H1 (cell line): ENCODE data around the gene ZNF799. TPM values are rescaled to one million over a fixed set of nuclear protein-coding genes. Genes with fewer than 3 reads are reported as not detected.
"Not testable (repeated sequence)": the region's sequence is repeated elsewhere in the genome, so short reads cannot be mapped to it uniquely, and the experiment has no call there.

Experiments
- CTCF ChIA-PET: fragments of 300-600 bp; sonication (Branson Sonifier 250); formaldehyde crosslinking; loops from one replicate; lab custom pipeline; 2021; ENCODE audit not compliant: partially characterized antibody; lab: Charles Lee
- POLR2A ChIA-PET: fragments of 300-600 bp; sonication (Branson Sonifier 250); formaldehyde crosslinking; loops from one replicate; lab custom pipeline; 2021; ENCODE audit warnings: inconsistent platforms; ENCODE audit not compliant: partially characterized antibody; lab: Charles Lee
- DNase-seq, 2 experiments: peaks; one replicate each; pipeline versions ENCODE4 v3.0.0 to v3.0.0-alpha.2; 2010 to 2022; ENCODE audit warnings: low spot score in 2 of 2, low read depth in 1 of 2, mixed read lengths in 1 of 2
- FAIRE-seq: peaks from 2 replicates; lab custom pipeline; 2011; peaks lifted over from hg19 to GRCh38; lab: Jason Lieb, UNC
- H2AFZ ChIP-seq: 2 replicates; pipeline ENCODE4 v1.8.1; 2012; ENCODE audit warnings: low read length, inconsistent platforms
- H2AK5ac ChIP-seq: 2 replicates; pipeline ENCODE4 v1.6.1; 2013; ENCODE audit warnings: low read depth, low read length
- H2BK120ac ChIP-seq: replicated peaks from 2 replicates; pipeline ENCODE3; 2013; ENCODE audit warnings: low read depth, low read length, inconsistent platforms
- H2BK12ac ChIP-seq: 2 replicates; pipeline ENCODE4 v1.6.1; 2013; ENCODE audit warnings: low read depth, low read length
- H2BK15ac ChIP-seq: 2 replicates; pipeline ENCODE4 v1.6.1; 2013; ENCODE audit warnings: low read length
- H2BK20ac ChIP-seq: 2 replicates; pipeline ENCODE4 v1.6.1; 2013; ENCODE audit warnings: low read length
- H2BK5ac ChIP-seq: 2 replicates; pipeline ENCODE4 v1.6.1; 2013; ENCODE audit warnings: low read depth, low read length
- H3K14ac ChIP-seq: 2 replicates; pipeline ENCODE4 v1.6.1; 2013; ENCODE audit warnings: inconsistent platforms; ENCODE audit not compliant: insufficient read length
- H3K18ac ChIP-seq: 2 replicates; pipeline ENCODE4 v1.6.1; 2013; ENCODE audit warnings: low read length; ENCODE audit errors: extremely low read depth
- H3K23ac ChIP-seq: 2 replicates; pipeline ENCODE4 v1.6.1; 2013; ENCODE audit warnings: inconsistent platforms; ENCODE audit not compliant: insufficient read length
- H3K23me2 ChIP-seq: 2 replicates; pipeline ENCODE4 v1.6.1; 2013; ENCODE audit warnings: low read depth, low read length
- H3K27ac ChIP-seq: 2 replicates; pipeline ENCODE4 v1.6.1; 2011; ENCODE audit warnings: low read depth, low read length, inconsistent platforms
- H3K27me3 ChIP-seq, 4 experiments: replicated peaks in 1 of 4; 1 replicate in 1 of 4; 2 replicates in 3 of 4; pipeline versions ENCODE4 v1.6.1 to v1.8.1; 2011 to 2013; ENCODE audit warnings: low read length in 3 of 4, mild to moderate bottlenecking in 3 of 4, inconsistent platforms in 2 of 4, mixed read lengths in 2 of 4, moderate library complexity in 1 of 4; ENCODE audit not compliant: control insufficient read depth in 3 of 4, insufficient read depth in 3 of 4; ENCODE audit errors: extremely low read depth in 1 of 4
- H3K36me3 ChIP-seq, 4 experiments: 2 replicates each; pipeline versions ENCODE4 v1.6.1 to v1.8.1; 2011 to 2013; ENCODE audit warnings: mild to moderate bottlenecking in 4 of 4, low read length in 3 of 4, moderate library complexity in 2 of 4, control low read depth in 1 of 4, inconsistent platforms in 1 of 4; ENCODE audit not compliant: insufficient read depth in 4 of 4, control insufficient read depth in 2 of 4
- H3K4ac ChIP-seq: replicated peaks from 2 replicates; pipeline ENCODE3; 2013; ENCODE audit warnings: low read length, low read depth, mixed read lengths, inconsistent platforms; ENCODE audit not compliant: insufficient read length
- H3K4me1 ChIP-seq, 4 experiments: replicated peaks in 1 of 4; 1 replicate in 1 of 4; 2 replicates in 3 of 4; pipeline versions ENCODE4 v1.6.1 to v1.8.1; 2011 to 2013; ENCODE audit warnings: low read length in 3 of 4, inconsistent platforms in 2 of 4, mixed read lengths in 1 of 4; ENCODE audit not compliant: insufficient read depth in 4 of 4, control insufficient read depth in 3 of 4
- H3K4me2 ChIP-seq, 2 experiments: 2 replicates each; pipeline versions ENCODE4 v1.6.1 to v1.8.1; 2011 to 2013; ENCODE audit warnings: low read depth in 2 of 2, low read length in 2 of 2, control low read depth in 1 of 2, inconsistent platforms in 1 of 2, mild to moderate bottlenecking in 1 of 2; ENCODE audit not compliant: insufficient read depth in 1 of 2
- H3K4me3 ChIP-seq, 4 experiments: fragments of 200-600, 300-600 bp in 1 of 4; sonication (generic), shearing (Covaris generic), sonication (Bioruptor Twin) in 1 of 4; 2 replicates each; pipeline versions ENCODE4 v1.5.1 to v1.8.1; 2011 to 2016; ENCODE audit warnings: low read length in 4 of 4, low read depth in 3 of 4, control low read depth in 2 of 4, inconsistent platforms in 2 of 4, mild to moderate bottlenecking in 2 of 4, mixed read lengths in 1 of 4, moderate library complexity in 1 of 4; ENCODE audit not compliant: insufficient read depth in 2 of 4; ENCODE audit errors: extremely low read depth in 1 of 4
- H3K56ac ChIP-seq: replicated peaks from 2 replicates; pipeline ENCODE3; 2013; ENCODE audit warnings: low read depth, mild to moderate bottlenecking, mixed read lengths, low read length, inconsistent platforms; ENCODE audit not compliant: insufficient read length
- H3K79me1 ChIP-seq: 2 replicates; pipeline ENCODE4 v1.6.1; 2013; ENCODE audit warnings: low read depth, low read length, control low read depth
- H3K79me2 ChIP-seq, 2 experiments: 2 replicates each; pipeline versions ENCODE4 v1.6.1 to v1.8.1; 2012 to 2013; ENCODE audit warnings: low read length in 2 of 2, mild to moderate bottlenecking in 2 of 2, inconsistent platforms in 1 of 2; ENCODE audit not compliant: insufficient read depth in 2 of 2, control insufficient read depth in 1 of 2
- H3K9ac ChIP-seq, 4 experiments: replicated peaks in 1 of 4; 1 replicate in 1 of 4; 2 replicates in 3 of 4; pipeline versions ENCODE4 v1.6.1 to v1.8.1; 2011 to 2013; ENCODE audit warnings: low read depth in 3 of 4, low read length in 3 of 4, control low read depth in 2 of 4, mild to moderate bottlenecking in 2 of 4, moderate library complexity in 2 of 4, inconsistent platforms in 1 of 4; ENCODE audit errors: extremely low read depth in 1 of 4
- H3K9me3 ChIP-seq, 2 experiments: 2 replicates each; pipeline versions ENCODE4 v1.6.1 to v1.8.1; 2012 to 2013; ENCODE audit warnings: mild to moderate bottlenecking in 2 of 2, moderate library complexity in 2 of 2, control low read depth in 1 of 2, inconsistent platforms in 1 of 2, low read depth in 1 of 2, low read length in 1 of 2, mixed read lengths in 1 of 2; ENCODE audit not compliant: insufficient read depth in 2 of 2
- H4K20me1 ChIP-seq, 2 experiments: replicated peaks in 1 of 2; 2 replicates each; pipeline versions ENCODE3 to v1.8.1; 2011 to 2013; ENCODE audit warnings: inconsistent platforms in 2 of 2, low read length in 2 of 2, mild to moderate bottlenecking in 1 of 2; ENCODE audit not compliant: insufficient read depth in 2 of 2, control insufficient read depth in 1 of 2
- H4K5ac ChIP-seq: 2 replicates; pipeline ENCODE4 v1.6.1; 2013; ENCODE audit warnings: low read length, low read depth, mixed read lengths, inconsistent platforms; ENCODE audit not compliant: insufficient read length
- H4K8ac ChIP-seq: 2 replicates; pipeline ENCODE4 v1.8.0; 2013; ENCODE audit warnings: mild to moderate bottlenecking, moderate library complexity, low read length, inconsistent platforms; ENCODE audit not compliant: insufficient read depth; ENCODE audit errors: extremely low read depth
- H4K91ac ChIP-seq: replicated peaks from 2 replicates; pipeline ENCODE3; 2013; ENCODE audit warnings: low read length, mixed read lengths, inconsistent platforms; ENCODE audit not compliant: insufficient read length
- ZNF274 ChIP-seq: IDR thresholded peaks from 2 replicates; pipeline ENCODE4 v1.7.0; 2012; ENCODE audit warnings: low read length, borderline replicate concordance; ENCODE audit errors: extremely low read depth
- WGBS, 2 experiments: shearing (Covaris generic) in 1 of 2; methylation state at CpG; one replicate each; pipeline versions ENCODE4 v1.1.6 to v1.1.7; 2013 to 2015; ENCODE audit warnings: low lambda C conversion rate in 2 of 2, mixed read lengths in 2 of 2, inconsistent platforms in 1 of 2, low coverage in 1 of 2, missing lambda C conversion rate in 1 of 2; ENCODE audit not compliant: insufficient replicate concordance in 2 of 2, insufficient coverage in 1 of 2, insufficient read length in 1 of 2; ENCODE audit errors: extremely low coverage in 1 of 2, missing lambda C conversion rate in 1 of 2; 5-methylcytosine and 5-hydroxymethylcytosine counted together
- polyA plus RNA-seq, 7 experiments: library from polyadenylated mRNA; depleted of rRNA in 3 of 7; stranded (reverse) in 5 of 7; unstranded in 2 of 7; fragments of >200 nt in 5 of 7; fragments of 200-250 nt in 2 of 7; gene quantifications; 1 replicate in 5 of 7; 2 replicates in 1 of 7; 4 replicates in 1 of 7; pipeline versions ENCODE4 v1.2.1 to v1.2.3, GENCODE V29; 2011 to 2013; ENCODE audit warnings: missing spikeins in 2 of 7, mixed read lengths in 2 of 7
- total RNA-seq: library from RNA; stranded (reverse); fragmentation: NEBNext Ultra II Directional; extraction: Animal tissue kit (Norgen Biotek cat#: 25700); gene quantifications from 2 replicates; pipeline ENCODE4 v1.2.1, GENCODE V29; 2021

ZNF799 gene
- total and polyA plus RNA-seq, 2 of the 8 experiments (the other 6 are each of a cell fraction or from before 2014, with no cell fraction given), result 1.00 to 4.2 TPM

- DNase-seq, H3K4me1 ChIP-seq, H2AK5ac ChIP-seq, H2BK12ac ChIP-seq, H3K23me2 ChIP-seq, H3K4me3 ChIP-seq, H3K18ac ChIP-seq, H2AFZ ChIP-seq, H2BK120ac ChIP-seq, H3K4me2 ChIP-seq, FAIRE-seq, H3K56ac ChIP-seq, H3K27ac ChIP-seq, H4K8ac ChIP-seq, POLR2A ChIA-PET, H3K23ac ChIP-seq, H3K79me1 ChIP-seq, H4K5ac ChIP-seq, H2BK15ac ChIP-seq, H2BK20ac ChIP-seq, H4K91ac ChIP-seq, H3K14ac ChIP-seq, H3K9ac ChIP-seq, H3K79me2 ChIP-seq, H4K20me1 ChIP-seq, CTCF ChIA-PET, H2BK5ac ChIP-seq, H3K4ac ChIP-seq, H3K27me3 ChIP-seq: not testable (repeated sequence)
- Histone ChIP-seq H3K9me3 (peaks cover 15 to 17% of the 10 kb centered on the region in 2 experiments), H3K36me3 (peaks cover 3 to 38% (median 22%) of the 10 kb centered on the region in 4 experiments; a peak in 7 of 8 replicates)
- WGBS, 2 experiments, result 94% methylated on average over 6 of the region's 6 CpGs; no CpG with 5 or more reads in 1 of the 2 experiments
- peak; percentile 56; the same call in 1 of the 2 replicates for TF ChIP-seq ZNF274
- TF ChIP-seq, all 59 proteins: peak for 1; not testable (repeated sequence) for 58
Measured at GRCh38 chr19:12430726-12431299, 29.7 kb upstream of the ZNF799 start.
